Keratinocyte (primary cell): ENCODE results near the gene RPL29.

Experiments used
- EZH2 ChIP-seq: IDR thresholded peaks from one replicate; pipeline ENCODE4 v1.6.1; 2012; ENCODE audit warnings: inconsistent platforms, mild to moderate bottlenecking, low read length, moderate library complexity
- TF ChIP-seq, protein P1 (sequence below), 3 experiments: IDR thresholded peaks in 1 of 3; conservative IDR thresholded peaks in 1 of 3; optimal IDR thresholded peaks in 1 of 3; 2 replicates in 2 of 3; 3 replicates in 1 of 3; pipeline versions ENCODE3 to v1.5.1; 2011; ENCODE audit warnings: low read length in 3 of 3, mild to moderate bottlenecking in 3 of 3, moderate library complexity in 2 of 3, control low read depth in 1 of 3, inconsistent platforms in 1 of 3; ENCODE audit not compliant: insufficient read depth in 2 of 3; ENCODE audit errors: extremely low read depth in 1 of 3

GRCh38 chr3:52025453-52025852 lies 29.8 kb upstream of the RPL29 start:
- TF ChIP-seq, protein P1, sequence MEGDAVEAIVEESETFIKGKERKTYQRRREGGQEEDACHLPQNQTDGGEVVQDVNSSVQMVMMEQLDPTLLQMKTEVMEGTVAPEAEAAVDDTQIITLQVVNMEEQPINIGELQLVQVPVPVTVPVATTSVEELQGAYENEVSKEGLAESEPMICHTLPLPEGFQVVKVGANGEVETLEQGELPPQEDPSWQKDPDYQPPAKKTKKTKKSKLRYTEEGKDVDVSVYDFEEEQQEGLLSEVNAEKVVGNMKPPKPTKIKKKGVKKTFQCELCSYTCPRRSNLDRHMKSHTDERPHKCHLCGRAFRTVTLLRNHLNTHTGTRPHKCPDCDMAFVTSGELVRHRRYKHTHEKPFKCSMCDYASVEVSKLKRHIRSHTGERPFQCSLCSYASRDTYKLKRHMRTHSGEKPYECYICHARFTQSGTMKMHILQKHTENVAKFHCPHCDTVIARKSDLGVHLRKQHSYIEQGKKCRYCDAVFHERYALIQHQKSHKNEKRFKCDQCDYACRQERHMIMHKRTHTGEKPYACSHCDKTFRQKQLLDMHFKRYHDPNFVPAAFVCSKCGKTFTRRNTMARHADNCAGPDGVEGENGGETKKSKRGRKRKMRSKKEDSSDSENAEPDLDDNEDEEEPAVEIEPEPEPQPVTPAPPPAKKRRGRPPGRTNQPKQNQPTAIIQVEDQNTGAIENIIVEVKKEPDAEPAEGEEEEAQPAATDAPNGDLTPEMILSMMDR (optimal IDR thresholded peaks at IDR 0.05 in 1 of 3, IDR thresholded peaks at IDR 0.05 in 1 of 3, conservative IDR thresholded peaks at IDR 0.05 in 1 of 3; ENCODE audit: extremely low read depth in 1 of 3, insufficient read depth in 2 of 3, low read length in 3 of 3): no peak
- no peak for TF ChIP-seq EZH2
